Transverse colon (tissue), 4 donors: Measurements from ENCODE around the gene MSH2. TPM values are rescaled to one million over a fixed set of nuclear protein-coding genes. Genes with fewer than 3 reads are reported as not detected.
"Not testable (repeated sequence)": the region's sequence is repeated elsewhere in the genome, so short reads cannot be mapped to it uniquely, and the experiment has no call there.

ENCODE experiments used
- DNase-seq: peaks from one replicate; pipeline ENCODE4 v3.0.0-alpha.2; 2019
- H3K27ac ChIP-seq, 4 donors: fragments of 200-600 bp; sonication (generic); 2 replicates each; pipeline ENCODE4 v1.5.1; 2016 to 2018; ENCODE audit warnings: inconsistent platforms in 4 of 4
- H3K27me3 ChIP-seq: fragments of 200-600 bp; sonication (generic); 2 replicates; pipeline ENCODE4 v1.5.1; 2017; ENCODE audit warnings: inconsistent platforms
- H3K36me3 ChIP-seq, 4 donors: fragments of 200-600 bp; sonication (generic); 2 replicates each; pipeline ENCODE4 v1.5.1; 2017 to 2019; ENCODE audit warnings: inconsistent platforms in 4 of 4
- H3K4me1 ChIP-seq, 4 donors: fragments of 200-600 bp; sonication (generic); 2 replicates each; pipeline ENCODE4 v1.5.1; 2017 to 2020; ENCODE audit warnings: inconsistent platforms in 4 of 4
- H3K4me3 ChIP-seq, 4 donors: fragments of 200-600 bp; sonication (generic); 1 replicate in 1 of 4; 2 replicates in 3 of 4; pipeline versions ENCODE4 v1.5.1 to v1.6.1; 2017 to 2019; ENCODE audit warnings: inconsistent platforms in 4 of 4
- H3K9me3 ChIP-seq, 2 donors: fragments of 200-600 bp; sonication (generic); 2 replicates each; pipeline ENCODE4 v1.5.1; 2017 to 2019; ENCODE audit warnings: inconsistent platforms in 2 of 2
- EP300 ChIP-seq: sonication (generic); formaldehyde crosslinking; IDR thresholded peaks from one replicate; pipeline ENCODE4 v1.6.1; 2017; ENCODE audit warnings: antibody characterized with exemption, low read depth
- POLR2A ChIP-seq: fragments of 450-650 bp; IDR thresholded peaks from one replicate; pipeline ENCODE4 v1.6.1; 2016; ENCODE audit warnings: antibody characterized with exemption, mild to moderate bottlenecking, moderate library complexity
- POLR2AphosphoS5 ChIP-seq, 3 donors: sonication (generic); formaldehyde crosslinking; IDR thresholded peaks; one replicate each; pipeline ENCODE4 v1.6.1; 2016; ENCODE audit warnings: antibody characterized with exemption in 3 of 3
- WGBS, 2 donors: methylation state at CpG; one replicate each; pipeline ENCODE4 v1.1.5; 2018; ENCODE audit warnings: low coverage in 1 of 2; 5-methylcytosine and 5-hydroxymethylcytosine counted together
- in situ Hi-C, 4 donors: fragments of 200-750 bp; cut with MboI; loops; one replicate each; pipeline versions ENCODE4 v1.15.0 to v1.15.1; 2017; ENCODE audit warnings: low sequenced_read_pairs in 3 of 4, low pct_ligation_motif_present in 1 of 4, low pct_unique_long_range_greater_than_20kb in 1 of 4
- intact Hi-C: fragments of 100-400 bp; cut with DNase I; formaldehyde crosslinking; loops from one replicate; pipeline ENCODE4 v1.15.1; 2023; ENCODE audit warnings: low total_unique reads
- total RNA-seq, 4 donors: library from RNA; depleted of rRNA; stranded (reverse); fragments of >200 nt; gene quantifications; one replicate each; pipeline ENCODE4 v1.1.0, GENCODE V29; 2016
- TF ChIP-seq, protein P1 (sequence below), 5 experiments: fragments of 200-600 bp in 3 of 5; fragments of 450-650 bp in 2 of 5; sonication (generic) in 3 of 5; IDR thresholded peaks; 1 replicate in 2 of 5; 2 replicates in 3 of 5; pipeline ENCODE4 v1.5.1; 2016 to 2017; ENCODE audit warnings: antibody characterized with exemption in 5 of 5, inconsistent platforms in 3 of 5, mild to moderate bottlenecking in 2 of 5, moderate library complexity in 1 of 5

The MSH2 gene
- total RNA-seq, 4 donors from 2014 or later = 3.0 to 10.8 (median 5.0) TPM

DNA sequence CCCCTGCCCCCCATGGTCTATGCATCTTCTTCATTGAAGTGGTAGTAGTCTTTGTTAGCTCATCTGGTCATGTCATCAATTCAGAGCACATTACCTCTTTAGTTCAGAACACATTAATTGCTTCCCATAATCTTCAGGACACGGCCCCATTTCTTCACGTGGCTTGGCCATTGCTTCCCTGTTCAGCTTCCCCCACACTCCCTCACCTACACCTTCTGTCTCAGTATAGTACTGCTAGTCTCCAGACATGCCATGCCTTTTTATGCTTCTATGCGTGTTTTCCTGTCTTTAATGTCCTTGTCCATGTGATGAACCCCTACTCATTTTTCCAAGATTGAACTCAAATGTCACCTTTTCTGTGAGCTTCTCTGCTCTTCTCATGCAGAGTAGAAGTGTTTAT, 35.1 kb downstream of the MSH2 start:
- H3K4me1 ChIP-seq = no peaks in the 10 kb centered on the region
- in situ Hi-C loops (loop anchor here in 2 of 4 donors (10.0 to 25.0 kb wide), 2 partner anchors 327 to 974 kb away; no protein-coding TSS in a partner anchor), intact Hi-C loops (loop anchor here (5.0 kb wide), 1 partner anchor 329 kb away; no protein-coding TSS in a partner anchor)
- H3K4me3 ChIP-seq = no peak overlapping the region
- no peak for DNase-seq
- no peak for TF ChIP-seq EP300
- WGBS, 2 donors = 89 to 91% methylated on average over 2 to 3 of the region's 3 CpGs
- H3K36me3 ChIP-seq = no peaks in the 10 kb centered on the region
- H3K27ac ChIP-seq = no peak overlapping the region
- H3K27me3 ChIP-seq = no peaks in the 10 kb centered on the region
- no peaks in the 10 kb centered on the region for H3K9me3 ChIP-seq

DNA sequence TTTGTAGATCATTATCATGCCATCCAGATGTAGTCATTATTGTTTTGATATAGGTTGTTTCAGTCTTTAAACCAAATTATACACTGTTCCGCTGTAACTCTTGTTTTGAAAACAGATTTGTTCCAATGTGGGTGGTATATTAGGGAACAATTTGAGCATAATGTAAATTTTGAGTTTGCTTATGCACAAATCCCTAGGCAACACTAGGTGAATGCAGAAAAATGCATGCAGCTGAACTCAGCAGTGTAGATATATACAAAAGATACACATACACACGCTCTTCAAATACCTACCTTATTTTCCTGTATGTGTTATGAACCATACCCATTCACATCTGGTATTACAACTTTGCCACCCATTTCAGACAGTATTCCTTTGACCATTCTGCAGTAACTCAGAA, 35.8 kb downstream of the MSH2 start:
- no peak for TF ChIP-seq POLR2AphosphoS5 (IDR thresholded peaks at IDR 0.05)
- no peak for TF ChIP-seq POLR2A
- TF ChIP-seq, protein P1, sequence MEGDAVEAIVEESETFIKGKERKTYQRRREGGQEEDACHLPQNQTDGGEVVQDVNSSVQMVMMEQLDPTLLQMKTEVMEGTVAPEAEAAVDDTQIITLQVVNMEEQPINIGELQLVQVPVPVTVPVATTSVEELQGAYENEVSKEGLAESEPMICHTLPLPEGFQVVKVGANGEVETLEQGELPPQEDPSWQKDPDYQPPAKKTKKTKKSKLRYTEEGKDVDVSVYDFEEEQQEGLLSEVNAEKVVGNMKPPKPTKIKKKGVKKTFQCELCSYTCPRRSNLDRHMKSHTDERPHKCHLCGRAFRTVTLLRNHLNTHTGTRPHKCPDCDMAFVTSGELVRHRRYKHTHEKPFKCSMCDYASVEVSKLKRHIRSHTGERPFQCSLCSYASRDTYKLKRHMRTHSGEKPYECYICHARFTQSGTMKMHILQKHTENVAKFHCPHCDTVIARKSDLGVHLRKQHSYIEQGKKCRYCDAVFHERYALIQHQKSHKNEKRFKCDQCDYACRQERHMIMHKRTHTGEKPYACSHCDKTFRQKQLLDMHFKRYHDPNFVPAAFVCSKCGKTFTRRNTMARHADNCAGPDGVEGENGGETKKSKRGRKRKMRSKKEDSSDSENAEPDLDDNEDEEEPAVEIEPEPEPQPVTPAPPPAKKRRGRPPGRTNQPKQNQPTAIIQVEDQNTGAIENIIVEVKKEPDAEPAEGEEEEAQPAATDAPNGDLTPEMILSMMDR (IDR thresholded peaks at IDR 0.05) = no peak
- no peak for TF ChIP-seq EP300
- no peaks in the 10 kb centered on the region for H3K9me3 ChIP-seq
- no peak overlapping the region for H3K27ac ChIP-seq
- H3K27me3 ChIP-seq = no peaks in the 10 kb centered on the region
- intact Hi-C loops = loop anchor here (5.0 kb wide), 1 partner anchor 329 kb away; no protein-coding TSS in a partner anchor
- WGBS, 2 donors = 95 to 99% methylated on average over 2 of the region's 2 CpGs
- in situ Hi-C loops = loop anchor here in 2 of 4 donors (10.0 to 25.0 kb wide), 2 partner anchors 326 to 974 kb away; no protein-coding TSS in a partner anchor
- no peak overlapping the region for H3K4me3 ChIP-seq
- no peaks in the 10 kb centered on the region for H3K36me3 ChIP-seq
- no peaks in the 10 kb centered on the region for H3K4me1 ChIP-seq
- DNase-seq = no peak

DNA sequence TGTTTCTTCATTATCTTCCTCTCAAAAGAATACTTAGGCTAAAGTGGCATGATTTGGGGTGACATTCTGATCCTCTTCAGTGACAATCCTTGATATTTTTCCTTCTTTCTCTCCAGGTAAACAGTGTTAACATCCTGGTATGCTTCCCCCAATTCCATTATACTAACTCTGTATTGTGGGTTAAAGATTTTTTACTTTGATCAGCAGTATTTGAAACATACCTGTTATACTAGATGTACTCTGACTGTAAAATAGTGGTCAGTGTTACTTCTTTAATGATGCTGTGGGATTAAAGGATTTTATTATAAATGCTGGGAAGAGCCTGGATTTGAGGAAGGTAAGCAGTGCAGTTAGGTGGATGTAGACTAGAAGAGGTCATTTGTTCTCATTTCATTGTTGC, 48.8 kb downstream of the MSH2 start:
- TF ChIP-seq, protein P1 (IDR thresholded peaks at IDR 0.05) = no peak
- no peak for TF ChIP-seq EP300
- TF ChIP-seq POLR2A = no peak
- no peak for TF ChIP-seq POLR2AphosphoS5 (IDR thresholded peaks at IDR 0.05)
- H3K27ac ChIP-seq = no peak overlapping the region
- no peak for DNase-seq
- H3K9me3 ChIP-seq = no peaks in the 10 kb centered on the region
- H3K36me3 ChIP-seq = no peaks in the 10 kb centered on the region
- H3K4me3 ChIP-seq = no peak overlapping the region
- in situ Hi-C loops = no loop called here
- intact Hi-C loops = no loop called here
- no peaks in the 10 kb centered on the region for H3K27me3 ChIP-seq
- H3K4me1 ChIP-seq = no peaks in the 10 kb centered on the region

DNA sequence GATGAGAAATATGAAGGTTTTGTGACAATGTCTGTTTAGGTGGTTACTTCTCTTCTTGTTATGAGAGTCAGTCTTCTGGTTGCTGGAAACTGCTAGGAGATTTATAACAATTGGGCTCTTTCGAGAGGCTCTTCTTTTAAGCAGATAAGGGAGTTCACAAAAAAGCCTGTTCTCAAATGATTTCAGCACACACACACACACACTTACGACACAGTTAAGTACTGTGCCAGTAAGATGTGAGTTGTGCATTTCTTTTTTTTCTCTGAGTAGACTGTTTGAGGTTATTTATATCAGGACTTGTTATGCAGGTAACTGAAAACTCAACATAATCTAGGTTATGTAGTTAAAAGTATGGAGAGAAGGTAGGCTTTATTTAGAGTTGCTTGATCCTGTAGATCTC, 49.8 kb downstream of the MSH2 start:
- no peak for DNase-seq
- no peak for TF ChIP-seq EP300
- no peak for TF ChIP-seq POLR2A
- TF ChIP-seq, protein P1 (IDR thresholded peaks at IDR 0.05) = no peak
- no peak for TF ChIP-seq POLR2AphosphoS5 (IDR thresholded peaks at IDR 0.05)
- in situ Hi-C loops (no loop called here), intact Hi-C loops (no loop called here)
- H3K4me1 ChIP-seq = no peaks in the 10 kb centered on the region
- WGBS, 2 donors = 92 to 97% methylated on average over 2 of the region's 2 CpGs
- H3K36me3 ChIP-seq = no peaks in the 10 kb centered on the region
- H3K9me3 ChIP-seq = no peaks in the 10 kb centered on the region
- no peak overlapping the region for H3K4me3 ChIP-seq
- no peaks in the 10 kb centered on the region for H3K27me3 ChIP-seq
- no peak overlapping the region for H3K27ac ChIP-seq

DNA sequence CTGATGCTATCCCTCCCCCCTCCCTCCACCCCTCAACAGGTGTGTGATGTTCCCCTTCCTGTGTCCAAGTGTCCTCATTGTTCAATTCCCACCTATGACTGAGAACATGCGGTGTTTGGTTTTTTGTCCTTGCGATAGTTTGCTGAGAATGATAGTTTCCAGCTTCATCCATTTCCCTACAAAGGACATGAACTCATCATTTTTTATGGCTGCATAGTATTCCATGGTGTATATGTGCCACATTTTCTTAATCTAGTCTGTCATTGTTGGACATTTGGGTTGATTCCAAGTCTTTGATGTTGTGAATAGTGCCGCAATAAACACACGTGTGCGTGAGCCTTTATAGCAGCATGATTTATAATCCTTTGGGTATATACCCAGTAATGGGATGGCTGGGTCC, 51.9 kb downstream of the MSH2 start:
- H3K9me3 ChIP-seq, H3K27ac ChIP-seq, H3K4me3 ChIP-seq, H3K27me3 ChIP-seq, H3K4me1 ChIP-seq, in situ Hi-C loops, intact Hi-C loops, H3K36me3 ChIP-seq, DNase-seq: not testable (repeated sequence)
- WGBS, 2 donors = 76 to 100% methylated on average over 2 to 5 of the region's 5 CpGs
